Calu3 (cell line): ENCODE results near the gene RASA2. TPM values are rescaled to one million over a fixed set of nuclear protein-coding genes. Genes with fewer than 3 reads are reported as not detected.

Source experiments
- BruUV-seq: library from RNA; stranded (reverse); fragments of 400-500 nt; replicated peaks from 2 replicates; lab custom pipeline; 2021; lab: Mats Ljungman, UMichigan
- CTCF ChIA-PET: fragments of 300-600 bp; sonication (Branson Sonifier 250); formaldehyde crosslinking; loops from one replicate; lab custom pipeline; 2022; ENCODE audit warnings: antibody characterized with exemption; lab: Charles Lee
- DNase-seq: peaks from one replicate; pipeline ENCODE4 v3.0.0; 2022
- H3K27ac Mint-ChIP-seq: one replicate; pipeline ENCODE4 v1.8.0; 2022; ENCODE audit warnings: mixed read lengths; ENCODE audit not compliant: unreplicated experiment
- H3K27me3 Mint-ChIP-seq: one replicate; pipeline ENCODE4 v1.8.0; 2022; ENCODE audit warnings: mixed read lengths; ENCODE audit not compliant: unreplicated experiment
- H3K36me3 Mint-ChIP-seq: one replicate; pipeline ENCODE4 v1.8.0; 2022; ENCODE audit warnings: mild to moderate bottlenecking, moderate library complexity, mixed read lengths; ENCODE audit not compliant: insufficient read depth, unreplicated experiment
- H3K4me1 Mint-ChIP-seq: one replicate; pipeline ENCODE4 v1.8.0; 2022; ENCODE audit warnings: mild to moderate bottlenecking, low read depth, mixed read lengths; ENCODE audit not compliant: unreplicated experiment
- H3K4me3 Mint-ChIP-seq: one replicate; pipeline ENCODE4 v1.8.0; 2022; ENCODE audit warnings: mild to moderate bottlenecking, low read depth, moderate library complexity, mixed read lengths; ENCODE audit not compliant: unreplicated experiment
- H3K9me3 Mint-ChIP-seq: one replicate; pipeline ENCODE4 v1.8.0; 2022; ENCODE audit warnings: low read depth, mixed read lengths; ENCODE audit not compliant: unreplicated experiment
- CTCF ChIP-seq: fragments of 200-600 bp; IDR thresholded peaks from one replicate; pipeline ENCODE4 v1.8.0; 2022; ENCODE audit warnings: antibody characterized with exemption; ENCODE audit not compliant: unreplicated experiment
- intact Hi-C: fragments of 100-400 bp; cut with micrococcal nuclease; formaldehyde crosslinking; loops from one replicate; pipeline ENCODE4 v1.10.0; 2022; ENCODE audit not compliant: unreplicated experiment
- total RNA-seq: library from RNA; stranded (reverse); gene quantifications from 2 replicates; pipeline ENCODE4 v1.2.3, GENCODE V29; 2022

The RASA2 gene
- total RNA-seq, 1 experiment from 2014 or later: 37.4 TPM

GRCh38 chr3:141528800-141529199, 42.0 kb downstream of the RASA2 start:
- Mint-ChIP-seq H3K4me3 (no peak overlapping the region), H3K27ac (no peak overlapping the region), H3K36me3 (peaks cover 6% of the 10 kb centered on the region), H3K4me1 (peaks cover 27% of the 10 kb centered on the region), H3K27me3 (no peaks in the 10 kb centered on the region), H3K9me3 (no peaks in the 10 kb centered on the region)
- intact Hi-C loops: no loop called here
- DNase-seq: no peak
- no TSS peak for BruUV-seq
- TF ChIP-seq CTCF: no peak
- CTCF ChIA-PET: no interaction called here

- Mint-ChIP-seq H3K36me3 (peaks cover 6% of the 10 kb centered on the region), H3K27me3 (no peaks in the 10 kb centered on the region), H3K4me1 (peaks cover 27% of the 10 kb centered on the region), H3K27ac (no peak overlapping the region), H3K4me3 (no peak overlapping the region), H3K9me3 (no peaks in the 10 kb centered on the region)
- intact Hi-C loops: no loop called here
- no peak for DNase-seq
- CTCF ChIA-PET: no interaction called here
- BruUV-seq: no TSS peak
- no peak for TF ChIP-seq CTCF
Observed at GRCh38 chr3:141529256-141529655, 42.4 kb downstream of the RASA2 start.

GRCh38 chr3:141529717-141530414, 43.0 kb downstream of the RASA2 start:
- TF ChIP-seq CTCF: no peak
- intact Hi-C loops: no loop called here
- no TSS peak for BruUV-seq
- CTCF ChIA-PET: interaction anchor here (1.2 kb wide), 2 partner anchors 17 to 70 kb away, joined by 3 read pairs; no protein-coding TSS in a partner anchor
- H3K9me3 Mint-ChIP-seq: no peaks in the 10 kb centered on the region
- peaks cover 6% of the 10 kb centered on the region for H3K36me3 Mint-ChIP-seq
- H3K27ac Mint-ChIP-seq: no peak overlapping the region
- H3K27me3 Mint-ChIP-seq: no peaks in the 10 kb centered on the region
- peaks cover 27% of the 10 kb centered on the region for H3K4me1 Mint-ChIP-seq
- no peak for DNase-seq
- no peak overlapping the region for H3K4me3 Mint-ChIP-seq

- H3K27ac Mint-ChIP-seq: no peak overlapping the region
- intact Hi-C loops: no loop called here
- H3K27me3 Mint-ChIP-seq: no peaks in the 10 kb centered on the region
- BruUV-seq: no TSS peak
- H3K4me1 Mint-ChIP-seq: peaks cover 27% of the 10 kb centered on the region
- no peak overlapping the region for H3K4me3 Mint-ChIP-seq
- H3K36me3 Mint-ChIP-seq: peaks cover 10% of the 10 kb centered on the region
- no peak for TF ChIP-seq CTCF
- DNase-seq: no peak
- CTCF ChIA-PET: interaction anchor here (1.2 kb wide), 2 partner anchors 17 to 70 kb away, joined by 3 read pairs; no protein-coding TSS in a partner anchor
- H3K9me3 Mint-ChIP-seq: peaks cover 2% of the 10 kb centered on the region
Observed at GRCh38 chr3:141530415-141530768, 43.6 kb downstream of the RASA2 start.
